HG02678 (cell line): ENCODE measurements around the gene GATA3.

Experiments used
- ATAC-seq: cut with Tn5 transposase; IDR thresholded peaks from one replicate; pipeline ENCODE4 v1.9.1; 2021; ENCODE audit warnings: mild to moderate bottlenecking, moderate library complexity; ENCODE audit not compliant: unreplicated experiment

The GATA3 gene

DNA sequence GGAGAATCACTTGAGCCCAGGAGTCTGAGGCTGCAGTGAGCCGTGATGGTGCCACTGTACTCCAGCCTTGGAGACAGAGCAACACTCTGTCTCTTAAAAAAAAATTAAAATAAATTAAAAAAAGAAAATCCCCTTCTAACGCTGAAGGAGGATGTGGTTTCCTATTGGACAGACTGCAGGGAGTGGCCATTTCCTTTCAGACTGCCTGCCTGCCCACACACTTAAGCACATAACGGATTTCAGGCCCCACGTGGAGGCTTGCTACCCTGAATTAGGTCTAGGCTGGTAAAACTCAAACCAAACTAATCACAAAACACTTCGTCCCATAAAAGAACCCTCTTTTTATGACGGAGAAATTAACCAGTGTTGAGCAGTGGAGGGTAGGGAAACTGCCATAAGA lies 34.0 kb downstream of the GATA3 start:
- peak; percentile 76 for ATAC-seq

DNA sequence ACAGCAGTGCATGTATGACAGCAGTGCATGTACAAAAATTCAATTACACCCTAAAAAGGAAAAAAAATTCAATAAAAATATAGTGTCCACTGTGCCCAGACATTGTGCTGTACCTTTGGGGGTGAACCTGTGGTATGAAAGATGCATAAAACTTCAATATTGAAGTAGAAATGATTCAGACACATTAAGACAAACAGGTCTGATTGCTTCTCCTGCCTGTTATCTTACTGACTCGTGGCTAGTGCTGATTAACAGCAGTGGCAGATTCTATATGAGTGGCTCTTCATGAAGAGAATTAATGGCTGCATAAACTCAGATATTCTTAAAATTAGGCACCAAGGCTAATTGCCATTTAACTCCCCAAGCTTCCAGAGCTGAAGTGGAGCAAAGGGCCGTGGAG lies 37.9 kb downstream of the GATA3 start:
- ATAC-seq = no peak

DNA sequence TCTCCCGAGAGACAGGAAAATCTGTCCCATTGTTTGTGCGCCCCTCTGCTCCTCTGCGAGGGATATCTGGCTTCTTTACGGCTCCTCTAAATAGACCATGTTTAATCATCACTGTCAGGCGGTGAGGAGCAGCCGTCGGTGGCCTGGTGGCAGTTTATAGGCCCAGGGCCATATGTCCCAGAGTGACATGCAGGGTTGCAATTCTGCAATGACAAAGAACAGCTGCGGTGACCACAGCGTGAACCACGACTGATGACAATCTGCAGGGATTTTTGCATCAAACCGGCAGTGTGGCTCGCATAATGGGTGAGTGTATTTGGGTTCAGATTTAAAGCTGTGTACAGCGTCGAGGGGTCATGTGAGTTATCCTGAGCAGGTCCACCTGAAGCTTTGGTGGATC lies 41.5 kb downstream of the GATA3 start:
- ATAC-seq = no peak

GRCh38 chr10:8096931-8097330 lies 42.4 kb downstream of the GATA3 start:
- ATAC-seq = no peak

DNA sequence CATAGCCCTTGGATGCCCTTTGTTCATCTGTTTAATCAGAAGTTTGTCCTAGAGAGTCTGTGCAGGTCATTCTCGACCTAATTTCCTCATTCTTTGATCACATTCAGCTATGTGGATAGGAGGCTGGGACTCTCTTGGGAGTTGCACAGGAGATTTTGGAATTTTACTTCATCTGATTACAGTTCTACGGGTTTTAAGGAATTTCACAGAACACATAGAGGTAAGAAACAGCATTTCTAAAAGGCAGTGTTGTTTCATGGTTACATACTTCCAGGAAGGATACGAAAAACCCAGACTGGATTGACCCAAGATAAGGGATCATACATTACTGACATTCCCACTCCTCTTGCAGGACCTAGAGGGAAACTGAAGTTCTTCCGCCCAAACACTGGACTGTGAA lies 45.9 kb downstream of the GATA3 start:
- no peak for ATAC-seq

DNA sequence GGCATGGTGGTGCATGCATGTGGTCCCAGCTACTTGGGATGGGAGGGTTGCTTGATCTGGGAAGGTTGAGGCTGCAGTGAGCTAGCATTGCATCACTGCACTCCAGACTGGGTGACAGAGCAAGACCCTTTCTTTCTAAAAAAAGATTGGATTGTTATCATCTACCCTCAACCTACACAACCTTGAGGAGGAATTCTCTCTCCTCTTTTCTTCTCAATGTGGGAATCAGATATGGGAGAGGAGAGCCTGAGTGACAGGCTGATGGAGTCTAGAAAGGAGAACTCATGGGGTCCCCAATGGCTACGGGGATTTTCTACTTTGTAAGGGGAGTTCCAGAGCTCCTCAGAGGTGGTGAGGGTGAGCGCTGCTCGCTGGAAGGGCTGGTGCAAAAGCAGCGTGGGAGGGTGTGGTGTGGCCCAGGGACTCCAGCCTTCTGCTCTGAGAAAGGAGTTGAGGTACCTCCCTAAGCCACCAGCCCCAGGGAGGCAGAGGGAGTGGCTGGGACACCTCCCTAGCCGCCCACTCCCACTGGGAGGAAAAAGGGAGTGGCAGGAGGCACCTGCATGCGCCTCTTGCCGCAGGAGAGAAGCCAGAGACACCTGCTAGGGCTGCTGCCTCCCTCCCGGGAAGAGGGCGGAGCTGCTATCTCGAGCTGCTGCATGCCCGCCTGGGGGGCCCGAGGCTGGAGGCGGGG lies 48.4 kb downstream of the GATA3 start:
- peak; percentile 87 for ATAC-seq

- no peak for ATAC-seq
Measured at GRCh38 chr10:8103543-8103942, 49.1 kb downstream of the GATA3 start.

GRCh38 chr10:8104005-8104404 lies 49.5 kb downstream of the GATA3 start:
- no peak for ATAC-seq

DNA sequence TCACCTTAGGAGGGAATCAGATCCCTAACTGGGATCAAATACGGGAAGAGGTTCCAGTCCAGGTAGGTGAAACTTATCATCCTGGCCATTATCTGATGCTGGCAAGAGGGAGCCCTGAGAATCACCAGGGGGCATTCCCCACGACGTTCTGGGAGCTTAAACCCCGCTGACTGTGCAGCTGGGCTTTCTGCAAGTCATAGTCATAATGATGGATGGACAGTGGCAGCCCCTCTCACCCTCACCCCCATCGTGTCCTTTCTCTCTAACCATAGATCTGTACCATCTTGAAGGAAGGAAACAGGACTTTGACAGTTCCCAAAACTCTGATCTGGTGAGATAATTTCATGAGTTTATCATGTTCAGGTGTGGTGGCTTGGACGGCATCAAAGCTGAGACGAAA lies 50.2 kb downstream of the GATA3 start:
- no peak for ATAC-seq

- ATAC-seq = no peak
Measured at GRCh38 chr10:8105932-8106331, 51.4 kb downstream of the GATA3 start.

DNA sequence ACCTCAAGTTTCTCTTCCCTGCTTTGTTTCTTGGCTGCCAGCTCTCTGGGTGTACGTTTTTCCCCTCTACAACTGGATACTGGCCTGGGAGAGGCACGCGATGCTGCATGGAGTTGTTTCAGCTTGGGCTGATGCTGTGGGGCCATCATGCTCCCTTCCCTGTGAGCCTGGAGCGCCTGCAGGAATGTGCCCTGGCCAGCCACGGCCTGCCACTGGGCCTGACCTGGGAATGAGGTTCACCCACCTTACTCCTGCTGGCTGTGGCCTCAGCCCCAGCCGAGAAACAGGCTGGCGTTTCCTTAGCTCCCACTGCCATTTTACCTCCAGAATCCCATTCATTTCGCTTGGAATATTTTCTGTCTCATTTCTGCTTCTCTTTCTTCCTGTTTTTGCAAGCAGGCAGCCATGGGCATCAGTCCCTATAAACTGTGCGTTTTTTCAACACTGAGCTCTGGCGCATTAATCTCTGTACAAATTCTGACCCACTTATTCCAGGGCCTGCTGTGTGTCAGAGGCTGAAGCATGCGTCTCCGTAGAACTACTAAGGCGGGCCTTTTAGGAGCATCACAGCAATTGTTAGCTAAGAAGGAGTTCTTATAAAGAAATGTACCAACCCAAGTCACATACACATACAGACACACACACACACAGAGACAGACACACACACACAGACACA lies 57.9 kb downstream of the GATA3 start:
- ATAC-seq = no peak

DNA sequence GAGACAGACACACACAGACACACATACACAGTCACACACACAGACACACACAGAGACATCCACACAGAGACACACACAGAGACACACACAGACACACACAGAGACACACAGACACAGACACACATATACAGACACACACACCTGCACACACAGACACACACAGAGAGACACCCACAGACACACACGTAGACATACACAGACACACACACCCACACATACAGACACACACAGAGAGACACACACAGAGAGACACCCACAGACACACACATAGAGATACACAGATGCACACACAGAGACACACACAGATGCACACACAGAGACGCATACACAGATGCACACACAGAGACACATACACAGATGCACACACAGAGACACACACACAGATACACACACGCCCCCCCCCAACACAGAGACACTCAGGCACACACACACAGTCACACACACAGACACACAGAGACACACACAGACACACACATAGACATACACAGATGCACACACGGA lies 58.5 kb downstream of the GATA3 start:
- no peak for ATAC-seq

- ATAC-seq = no peak
Measured at GRCh38 chr10:8113616-8114015, 59.1 kb downstream of the GATA3 start.

DNA sequence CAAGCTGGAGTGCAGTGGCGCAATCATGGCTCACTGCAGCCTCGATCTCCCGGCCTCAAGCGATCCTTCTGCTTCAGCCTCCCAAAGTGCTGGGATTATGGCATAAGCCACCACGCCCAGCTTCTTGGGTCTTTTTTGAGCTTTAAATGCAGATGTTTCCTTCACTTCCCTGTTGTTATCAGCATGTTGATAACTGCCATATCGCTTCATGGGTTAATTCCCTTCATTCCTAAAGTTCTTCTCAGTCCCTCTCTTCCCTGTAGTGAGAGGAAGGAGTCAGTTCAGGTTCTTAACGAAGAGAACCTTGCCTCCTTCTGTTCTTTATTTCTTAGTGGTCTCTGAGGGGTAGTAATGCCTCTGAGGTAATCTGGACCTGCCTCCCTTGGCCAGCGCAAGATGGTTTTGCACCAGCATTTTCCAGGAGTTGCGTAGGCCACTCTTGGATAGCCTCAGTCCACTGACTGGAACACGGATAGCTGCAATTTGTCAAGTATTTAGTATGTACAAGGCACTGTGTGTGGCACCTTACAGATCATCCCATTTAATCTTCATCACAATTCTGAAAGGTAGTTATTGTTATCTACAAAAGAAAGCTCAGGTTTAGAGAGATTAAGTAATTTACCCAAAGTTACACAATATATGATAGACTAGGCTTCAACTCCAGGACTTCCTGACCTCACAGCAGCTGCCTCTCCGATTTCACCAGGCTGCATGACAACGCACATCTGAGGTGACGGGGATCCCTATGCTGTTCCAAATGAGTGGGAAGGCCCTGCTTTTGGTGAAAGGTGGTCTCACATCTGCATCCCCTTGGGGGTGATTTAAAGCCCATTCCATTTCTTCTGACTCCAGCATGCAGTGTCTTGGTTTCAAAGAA lies 60.5 kb downstream of the GATA3 start:
- no peak for ATAC-seq

GRCh38 chr10:8115618-8115980 lies 61.1 kb downstream of the GATA3 start:
- no peak for ATAC-seq

- no peak for ATAC-seq
Measured at GRCh38 chr10:8116474-8116873, 62.0 kb downstream of the GATA3 start.

DNA sequence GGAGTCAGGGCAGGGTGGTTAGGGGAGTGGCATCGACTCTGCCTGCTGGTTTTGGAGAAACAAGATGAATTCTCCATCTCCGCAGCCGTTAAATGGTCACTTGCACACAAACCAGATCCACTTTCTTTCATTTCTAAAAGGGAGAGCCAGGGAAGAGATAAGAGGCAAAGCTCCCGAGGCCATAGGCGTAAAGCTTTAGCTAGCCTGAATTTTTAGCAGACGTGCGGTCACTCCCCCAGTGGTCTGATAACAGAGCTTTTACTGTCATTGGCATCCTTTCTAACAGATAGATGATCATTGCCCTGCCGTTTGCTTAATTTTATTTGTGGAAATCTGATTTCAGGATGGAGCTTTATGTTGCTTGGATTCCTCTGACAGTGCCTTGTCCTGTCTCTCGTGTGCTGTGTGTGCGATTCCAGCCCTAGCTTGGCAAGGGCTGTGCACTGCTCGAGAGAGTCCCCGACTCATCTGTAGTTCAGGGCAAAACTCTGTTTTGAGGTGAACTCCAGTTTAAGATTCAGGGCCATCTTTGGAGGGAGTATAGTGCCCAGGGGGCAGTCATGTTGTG lies 62.5 kb downstream of the GATA3 start:
- ATAC-seq = no peak

DNA sequence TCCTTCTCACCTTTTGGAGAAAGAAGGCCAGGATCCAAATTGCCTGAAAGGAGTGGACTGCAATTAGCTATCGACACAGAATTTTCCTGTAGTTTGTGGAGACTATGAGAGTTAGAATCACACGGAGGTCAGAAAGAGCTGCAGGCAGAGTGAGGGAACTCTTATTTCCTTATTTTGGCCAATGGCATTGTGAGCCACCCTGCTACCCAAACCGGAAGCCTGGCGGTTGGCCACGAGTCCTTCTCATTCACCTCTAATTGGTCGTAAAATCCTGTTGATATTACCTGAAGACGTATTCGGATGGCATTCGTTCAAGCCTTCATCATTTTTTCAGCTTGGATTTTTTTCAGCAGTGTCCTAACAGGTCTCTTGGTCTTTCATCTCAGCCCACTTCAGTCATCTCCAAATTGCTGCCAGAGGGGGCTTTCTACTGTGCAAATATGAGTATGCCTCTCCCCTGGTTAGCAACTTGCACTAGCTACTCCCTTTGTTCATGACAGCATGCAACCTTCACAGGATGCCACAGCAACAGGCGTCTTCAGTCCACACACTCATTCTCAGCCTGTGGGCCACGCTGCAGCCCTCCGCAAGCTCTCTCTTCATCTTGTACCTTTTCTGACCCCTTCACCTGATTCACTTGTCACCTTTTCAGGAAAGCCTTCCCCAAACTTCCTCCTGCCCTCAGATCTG lies 66.9 kb downstream of the GATA3 start:
- peak; percentile 51 for ATAC-seq

- no peak for ATAC-seq
Measured at GRCh38 chr10:8122611-8123369, 68.3 kb downstream of the GATA3 start.

DNA sequence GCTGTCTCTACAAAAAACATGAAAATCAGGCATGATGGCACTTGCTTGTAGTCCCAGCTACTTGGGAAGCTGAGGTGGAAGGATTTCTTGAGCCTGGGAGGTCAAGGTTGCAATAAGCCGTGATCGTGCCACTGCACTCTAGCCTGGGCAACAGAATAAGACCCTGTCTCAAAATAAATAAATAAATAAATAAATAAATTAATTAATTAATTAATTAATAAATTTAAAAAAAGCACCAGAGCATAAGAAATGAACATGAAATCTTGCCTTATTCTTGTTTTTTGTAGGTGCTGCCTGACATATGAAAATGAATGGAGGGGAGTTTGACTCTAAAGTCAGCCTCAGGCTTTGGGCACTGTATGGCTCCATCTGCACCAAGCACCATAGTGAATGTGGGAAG lies 69.9 kb downstream of the GATA3 start:
- ATAC-seq = no peak
